Measurements from ENCODE around the gene MAGEA3. TPM values are rescaled to one million over a fixed set of nuclear protein-coding genes. Genes with fewer than 3 reads are reported as not detected.
"Not testable (repeated sequence)": the region's sequence is repeated elsewhere in the genome, so short reads cannot be mapped to it uniquely, and the experiment has no call there.

The MAGEA3 gene
- not detected in 2 replicates for total RNA-seq

DNA sequence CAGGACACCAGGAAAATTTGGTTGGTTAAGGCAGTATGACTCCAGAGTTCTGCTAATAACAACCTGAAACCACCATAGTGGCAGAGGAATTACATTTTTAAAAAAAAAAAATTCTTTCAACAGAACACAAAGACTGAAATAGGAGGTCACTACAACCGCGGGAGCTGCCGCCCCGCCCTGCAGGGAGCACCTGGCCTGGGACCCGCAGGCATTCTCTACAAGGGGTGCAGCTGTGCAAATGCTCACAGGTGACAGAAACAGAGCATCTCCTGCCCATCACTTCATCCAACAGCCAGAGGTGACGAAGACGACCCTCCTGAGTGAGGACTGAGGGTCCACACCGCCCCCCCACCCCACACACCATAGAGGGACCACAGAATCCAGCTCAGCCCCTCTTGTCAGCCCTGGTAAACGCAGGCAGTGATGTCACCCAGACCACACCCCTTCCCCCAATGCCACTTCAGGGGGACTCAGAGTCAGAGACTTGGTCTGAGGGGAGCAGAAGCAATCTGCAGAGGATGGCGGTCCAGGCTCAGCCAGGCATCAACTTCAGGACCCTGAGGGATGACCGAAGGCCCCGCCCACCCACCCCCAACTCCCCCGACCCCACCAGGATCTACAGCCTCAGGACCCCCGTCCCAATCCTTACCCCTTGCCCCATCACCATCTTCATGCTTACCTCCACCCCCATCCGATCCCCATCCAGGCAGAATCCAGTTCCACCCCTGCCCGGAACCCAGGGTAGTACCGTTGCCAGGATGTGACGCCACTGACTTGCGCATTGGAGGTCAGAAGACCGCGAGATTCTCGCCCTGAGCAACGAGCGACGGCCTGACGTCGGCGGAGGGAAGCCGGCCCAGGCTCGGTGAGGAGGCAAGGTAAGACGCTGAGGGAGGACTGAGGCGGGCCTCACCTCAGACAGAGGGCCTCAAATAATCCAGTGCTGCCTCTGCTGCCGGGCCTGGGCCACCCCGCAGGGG, at the start of gene MAGEA3:
Gene MAGEA3 (plus strand): TSS at position 843 of the 980 bp plus-strand sequence. CDS start 2,039 bp downstream, outside the sequence.
- not testable (repeated sequence) for DNase-seq (ENCODE audit: low read depth); H3K4me3 ChIP-seq (ENCODE audit: low read depth, low read length)

DNA sequence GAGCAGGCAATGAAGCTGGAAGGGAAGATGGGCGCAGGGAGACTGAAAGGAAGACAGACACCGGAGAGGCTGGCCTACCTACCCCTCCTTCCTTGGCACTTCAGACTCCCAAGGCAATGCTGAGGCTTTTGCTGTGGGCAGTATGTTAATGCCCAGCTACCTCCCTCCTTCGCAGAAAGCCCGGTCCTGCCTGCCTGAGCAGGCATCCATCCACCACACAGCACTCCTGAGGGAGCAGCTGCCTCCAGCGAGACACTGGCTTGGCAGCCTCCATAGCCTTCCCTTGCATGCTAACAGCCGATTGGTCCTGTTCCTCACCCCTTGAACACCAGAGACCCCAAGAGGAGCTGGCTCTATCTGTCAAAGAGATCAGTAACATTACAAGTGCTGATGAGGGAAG, 46.5 kb upstream of the MAGEA3 start:
- TF ChIP-seq CTCF (IDR thresholded peaks at IDR 0.05; ENCODE audit: insufficient read depth, low read depth, low read length): no peak
- DNase-seq (ENCODE audit: low read depth): no peak
- no peak overlapping the region for H3K4me3 ChIP-seq (ENCODE audit: low read depth, low read length)

DNA sequence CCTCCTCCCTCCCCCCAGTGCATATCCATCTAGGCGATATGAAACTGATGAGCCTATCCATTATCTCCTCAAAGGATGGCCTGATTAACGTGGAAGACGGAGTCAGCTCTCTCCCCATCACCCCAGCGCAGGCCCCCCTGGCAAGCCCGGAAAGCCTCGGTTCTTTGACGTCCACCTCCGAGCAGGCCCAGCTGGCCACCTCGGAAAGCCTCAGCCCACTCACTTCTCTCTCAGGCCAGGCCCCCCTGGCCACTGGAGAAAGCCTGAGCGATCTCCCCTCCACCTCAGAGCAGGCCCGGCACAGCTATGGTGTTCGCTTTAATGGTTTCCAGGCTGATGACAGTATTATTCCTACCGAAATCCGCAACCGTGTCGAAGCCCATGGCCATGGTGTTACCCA, 46.1 kb upstream of the MAGEA3 start:
- TF ChIP-seq CTCF (IDR thresholded peaks at IDR 0.05; ENCODE audit: insufficient read depth, low read depth, low read length): no peak
- DNase-seq (ENCODE audit: low read depth): no peak
- H3K4me3 ChIP-seq (ENCODE audit: low read depth, low read length): no peak overlapping the region

- no peak for TF ChIP-seq CTCF (IDR thresholded peaks at IDR 0.05; ENCODE audit: insufficient read depth, low read depth, low read length)
- no peak for DNase-seq (ENCODE audit: low read depth)
Measured at GRCh38 chrX:152656087-152656486, 42.5 kb upstream of the MAGEA3 start.

GRCh38 chrX:152656890-152657289, 41.7 kb upstream of the MAGEA3 start:
- no peak for DNase-seq (ENCODE audit: low read depth)
- no peak overlapping the region for H3K4me3 ChIP-seq (ENCODE audit: low read depth, low read length)
- no peak for TF ChIP-seq CTCF (IDR thresholded peaks at IDR 0.05; ENCODE audit: insufficient read depth, low read depth, low read length)

More at GRCh38 chrX:152656087-152656486, 42.5 kb upstream of the MAGEA3 start:
- no peak overlapping the region for H3K4me3 ChIP-seq (ENCODE audit: low read depth, low read length)

GRCh38 chrX:152658302-152658701, 40.3 kb upstream of the MAGEA3 start:
- H3K4me3 ChIP-seq (ENCODE audit: low read depth, low read length): no peak overlapping the region
- TF ChIP-seq CTCF (IDR thresholded peaks at IDR 0.05; ENCODE audit: insufficient read depth, low read depth, low read length): no peak
- DNase-seq (ENCODE audit: low read depth): no peak

- H3K4me3 ChIP-seq (ENCODE audit: low read depth, low read length): no peak overlapping the region
- no peak for DNase-seq (ENCODE audit: low read depth)
- TF ChIP-seq CTCF (IDR thresholded peaks at IDR 0.05; ENCODE audit: insufficient read depth, low read depth, low read length): no peak
Measured at GRCh38 chrX:152663086-152663485, 35.5 kb upstream of the MAGEA3 start.
